ENCODE results near the gene BRICD5.

GRCh38 chr16:2208772-2209171 is 1.9 kb downstream of the BRICD5 start:
- TF ChIP-seq CTCF (IDR thresholded peaks at IDR 0.05; ENCODE audit: poor library complexity) (no peak), EZH2phosphoT487 (IDR thresholded peaks at IDR 0.05; ENCODE audit: low read depth, severe bottlenecking, unreplicated experiment) (no peak)
